H9 (cell line): ENCODE measurements around the gene GRXCR2. TPM values are rescaled to one million over a fixed set of nuclear protein-coding genes. Genes with fewer than 3 reads are reported as not detected.
A peak's percentile ranks its signal among the peaks of the same experiment; 100 is the strongest.

Experiments used
- DNase-seq: peaks from one replicate; pipeline ENCODE4 v3.0.0-alpha.2; 2017
- H2AFZ ChIP-seq: one replicate; pipeline ENCODE4 v1.6.1; 2013; ENCODE audit warnings: mild to moderate bottlenecking, low read length, control low read depth, moderate library complexity
- H2AK5ac ChIP-seq: 2 replicates; pipeline ENCODE4 v1.6.1; 2013; ENCODE audit warnings: low read length, control low read depth, mixed read lengths; ENCODE audit not compliant: insufficient read length
- H2BK120ac ChIP-seq: one replicate; pipeline ENCODE4 v1.6.1; 2013; ENCODE audit warnings: low read depth, mild to moderate bottlenecking, low read length, control low read depth, inconsistent platforms; ENCODE audit not compliant: poor library complexity, severe bottlenecking
- H2BK12ac ChIP-seq: 2 replicates; pipeline ENCODE4 v1.6.1; 2013; ENCODE audit warnings: low read length, control low read depth, mixed read lengths, low read depth; ENCODE audit not compliant: insufficient read length
- H2BK15ac ChIP-seq: 2 replicates; pipeline ENCODE4 v1.6.1; 2013; ENCODE audit warnings: low read depth, low read length, control low read depth
- H2BK20ac ChIP-seq: one replicate; pipeline ENCODE4 v1.6.1; 2013; ENCODE audit warnings: low read depth, mild to moderate bottlenecking, low read length, control low read depth, inconsistent platforms; ENCODE audit not compliant: poor library complexity, severe bottlenecking
- H2BK5ac ChIP-seq: 2 replicates; pipeline ENCODE4 v1.6.1; 2013; ENCODE audit warnings: low read length, control low read depth, mixed read lengths; ENCODE audit not compliant: insufficient read length
- H3K14ac ChIP-seq: 2 replicates; pipeline ENCODE4 v1.6.1; 2013; ENCODE audit warnings: low read length, control low read depth; ENCODE audit not compliant: insufficient read depth
- H3K18ac ChIP-seq: 2 replicates; pipeline ENCODE4 v1.6.1; 2013; ENCODE audit warnings: low read depth, mild to moderate bottlenecking, mixed read lengths, low read length, control low read depth; ENCODE audit not compliant: insufficient read length
- H3K23ac ChIP-seq: 2 replicates; pipeline ENCODE4 v1.6.1; 2013; ENCODE audit warnings: low read length, control low read depth, mixed read lengths, low read depth; ENCODE audit not compliant: insufficient read length
- H3K23me2 ChIP-seq: 2 replicates; pipeline ENCODE4 v1.6.1; 2013; ENCODE audit warnings: low read depth, mild to moderate bottlenecking, mixed read lengths, low read length, control low read depth; ENCODE audit not compliant: insufficient read length, poor library complexity, severe bottlenecking
- H3K27ac ChIP-seq: 2 replicates; pipeline ENCODE4 v1.5.1; 2013; ENCODE audit warnings: low read length, control low read depth, mixed read lengths, low read depth; ENCODE audit not compliant: insufficient read length
- H3K27me3 ChIP-seq: 2 replicates; pipeline ENCODE4 v1.6.1; 2013; ENCODE audit warnings: low read length, control low read depth, inconsistent platforms; ENCODE audit not compliant: insufficient read depth
- H3K4ac ChIP-seq: 2 replicates; pipeline ENCODE4 v1.6.1; 2013; ENCODE audit warnings: low read depth, mild to moderate bottlenecking, control low read depth, inconsistent platforms, low read length, moderate library complexity
- H3K4me1 ChIP-seq: 2 replicates; pipeline ENCODE4 v1.6.1; 2013; ENCODE audit warnings: low read length, control low read depth, inconsistent platforms; ENCODE audit not compliant: insufficient read depth
- H3K4me2 ChIP-seq: 2 replicates; pipeline ENCODE4 v1.6.1; 2013; ENCODE audit warnings: low read length, control low read depth, mixed read lengths; ENCODE audit not compliant: insufficient read length, insufficient read depth
- H3K56ac ChIP-seq: 2 replicates; pipeline ENCODE4 v1.6.1; 2013; ENCODE audit warnings: low read depth, mild to moderate bottlenecking, mixed read lengths, low read length, control low read depth; ENCODE audit not compliant: insufficient read length
- H3K79me1 ChIP-seq: 2 replicates; pipeline ENCODE4 v1.6.1; 2013; ENCODE audit warnings: low read depth, mild to moderate bottlenecking, moderate library complexity, low read length, control low read depth, inconsistent platforms; ENCODE audit not compliant: insufficient read depth, poor library complexity, severe bottlenecking
- H3K79me2 ChIP-seq: 2 replicates; pipeline ENCODE4 v1.6.1; 2013; ENCODE audit warnings: low read length, control low read depth, inconsistent platforms; ENCODE audit not compliant: insufficient read depth
- H3K9ac ChIP-seq: 2 replicates; pipeline ENCODE4 v1.6.1; 2013; ENCODE audit warnings: low read length, control low read depth, mixed read lengths; ENCODE audit not compliant: insufficient read length; ENCODE audit errors: extremely low read depth
- H3K9me3 ChIP-seq: one replicate; pipeline ENCODE4 v1.6.1; 2013; ENCODE audit warnings: low read depth, low read length, inconsistent platforms; ENCODE audit not compliant: control insufficient read depth
- H3T11ph ChIP-seq: one replicate; pipeline ENCODE4 v1.6.1; 2013; ENCODE audit warnings: mild to moderate bottlenecking, low read length, control low read depth, inconsistent platforms
- H4K20me1 ChIP-seq: one replicate; pipeline ENCODE4 v1.6.1; 2013; ENCODE audit not compliant: control insufficient read depth, insufficient read length, insufficient read depth
- H4K5ac ChIP-seq: 2 replicates; pipeline ENCODE4 v1.6.1; 2013; ENCODE audit warnings: low read depth, mild to moderate bottlenecking, mixed read lengths, low read length, control low read depth; ENCODE audit not compliant: insufficient read length
- H4K8ac ChIP-seq: replicated peaks from 2 replicates; pipeline ENCODE4 v1.6.1; 2013; ENCODE audit warnings: low read length, control low read depth, mixed read lengths, low read depth; ENCODE audit not compliant: insufficient read length
- H4K91ac ChIP-seq: 2 replicates; pipeline ENCODE4 v1.6.1; 2013; ENCODE audit warnings: low read depth, mild to moderate bottlenecking, moderate library complexity, mixed read lengths, low read length, control low read depth; ENCODE audit not compliant: insufficient read length
- H3K27ac Mint-ChIP-seq, 3 experiments: 2 replicates in 2 of 3; 3 replicates in 1 of 3; pipeline ENCODE4 v1.8.0; 2020 to 2021; ENCODE audit warnings: mixed read lengths in 3 of 3, mild to moderate bottlenecking in 1 of 3, moderate library complexity in 1 of 3
- H3K27me3 Mint-ChIP-seq: 2 replicates; pipeline ENCODE4 v1.8.0; 2021; ENCODE audit warnings: low read depth, mild to moderate bottlenecking, moderate library complexity, mixed read lengths
- H3K36me3 Mint-ChIP-seq, 3 experiments: 2 replicates in 2 of 3; 3 replicates in 1 of 3; pipeline ENCODE4 v1.8.0; 2020 to 2021; ENCODE audit warnings: low read depth in 3 of 3, mixed read lengths in 3 of 3; ENCODE audit not compliant: insufficient read depth in 1 of 3
- H3K4me1 Mint-ChIP-seq, 2 experiments: 2 replicates each; pipeline ENCODE4 v1.8.0; 2020; ENCODE audit warnings: mixed read lengths in 2 of 2
- H3K4me3 Mint-ChIP-seq, 2 experiments: 2 replicates in 1 of 2; 3 replicates in 1 of 2; pipeline ENCODE4 v1.8.0; 2020 to 2021; ENCODE audit warnings: mild to moderate bottlenecking in 2 of 2, mixed read lengths in 2 of 2, moderate library complexity in 1 of 2
- H3K9me3 Mint-ChIP-seq, 2 experiments: 2 replicates in 1 of 2; 3 replicates in 1 of 2; pipeline ENCODE4 v1.8.0; 2020; ENCODE audit warnings: mild to moderate bottlenecking in 2 of 2, mixed read lengths in 2 of 2, moderate library complexity in 1 of 2
- CTCF ChIP-seq: fragments of 200-600 bp; sonication (generic); conservative IDR thresholded peaks from 3 replicates; pipeline ENCODE4 v1.8.0; 2021; ENCODE audit warnings: antibody characterized with exemption, mild to moderate bottlenecking
- WGBS: extraction: QIAGEN DNeasy Blood & Tissue Kit; methylation state at CpG from one replicate; pipeline ENCODE4 v1.1.7; 2013; ENCODE audit warnings: missing lambda C conversion rate, low lambda C conversion rate, mixed read lengths; ENCODE audit not compliant: insufficient read length; ENCODE audit errors: extremely low coverage; 5-methylcytosine and 5-hydroxymethylcytosine counted together
- total RNA-seq: library from RNA; stranded (reverse); gene quantifications from 2 replicates; pipeline ENCODE4 v1.2.1, GENCODE V29; 2021

The GRXCR2 gene
- total RNA-seq, 1 experiment from 2014 or later: not detected

- Histone ChIP-seq H2BK12ac (no peak within 1 kb of the TSS), H3K4ac (no peak within 1 kb of the TSS), H4K20me1 (no peaks in the 10 kb centered on the region), H3K56ac (no peak within 1 kb of the TSS), H4K8ac (no peak within 1 kb of the TSS), H2BK15ac (no peak within 1 kb of the TSS), H2BK5ac (no peak within 1 kb of the TSS), H2BK120ac (no peak within 1 kb of the TSS), H3K4me1 (no peaks in the 10 kb centered on the region; the same call in 1 of the 2 replicates), H4K91ac (no peak within 1 kb of the TSS), H2AK5ac (no peak within 1 kb of the TSS), H3K79me1 (no peaks in the 10 kb centered on the region), H3K27me3 (no peaks in the 10 kb centered on the region; the same call in 1 of the 2 replicates), H3K4me2 (peak within 1 kb of the TSS; percentile 76), H3K9ac (no peak within 1 kb of the TSS), H3K23ac (no peak within 1 kb of the TSS), H3K14ac (peak within 1 kb of the TSS; percentile 53), H3K27ac (no peak within 1 kb of the TSS), H4K5ac (no peak within 1 kb of the TSS), H3K9me3 (no peaks in the 10 kb centered on the region), H2BK20ac (no peak within 1 kb of the TSS), H2AFZ (peak within 1 kb of the TSS; percentile 65), H3K18ac (no peak within 1 kb of the TSS), H3T11ph (no peak within 1 kb of the TSS), H3K23me2 (peaks cover 4% of the 10 kb centered on the region), H3K79me2 (no peaks in the 10 kb centered on the region)
- Mint-ChIP-seq H3K4me1 (peaks cover 6% of the 10 kb centered on the region in 2 experiments; a peak in 3 of 4 replicates), H3K4me3 (peak within 1 kb of the TSS; percentile 66 to 78), H3K27me3 (peaks cover 20% of the 10 kb centered on the region), H3K36me3 (no peaks in the 10 kb centered on the region; a peak in 1 of 7 replicates), H3K9me3 (no peaks in the 10 kb centered on the region; a peak in 1 of 5 replicates), H3K27ac (no peak within 1 kb of the TSS)
- TF ChIP-seq CTCF: peak; percentile 23; the same call in 2 of the 3 replicates
- peak; percentile 91 for DNase-seq
- no CpG with 5 or more reads among the region's 71 CpGs for WGBS
These were observed 37.6 kb downstream of the GRXCR2 start, which contains the start of gene PRELID2 for GRCh38 chr5:145834917-145835847. Gene PRELID2, minus strand, starts transcription at chr5:145835342. Its CDS starts 91 bp downstream, at chr5:145835251.
